Measurements from ENCODE around the gene MAPK12. TPM values are rescaled to one million over a fixed set of nuclear protein-coding genes. Genes with fewer than 3 reads are reported as not detected.

The MAPK12 gene
- total RNA-seq, 4 donors from 2014 or later: 10.1 to 18.4 (median 14.0) TPM

GRCh38 chr22:50242406-50242949 is 19.0 kb downstream of the MAPK12 start:
- Histone ChIP-seq H3K36me3 (peaks cover 0 to 50% of the 10 kb centered on the region in 2 donors), H3K27me3 (no peaks in the 10 kb centered on the region), H3K4me3 (peak overlapping the region; percentile 84 to 92), H3K4me1 (peaks cover 0 to 61% (median 30%) of the 10 kb centered on the region in 3 donors), H3K9me3 (no peaks in the 10 kb centered on the region), H3K27ac (peak overlapping the region in 1 of 4 donors; percentile 8)
- no peak for TF ChIP-seq POLR2A (IDR thresholded peaks at IDR 0.05)
- no peak for TF ChIP-seq POLR2AphosphoS5 (IDR thresholded peaks at IDR 0.05)
- no peak for TF ChIP-seq EP300 (IDR thresholded peaks at IDR 0.05)
- TF ChIP-seq CTCF (IDR thresholded peaks at IDR 0.05): no peak
- 50 to 55% methylated on average over 12 of the region's 14 CpGs for WGBS, 2 donors (ENCODE audit: low coverage in 1 of 2)
- no peak for ATAC-seq

- 83% methylated on average over 5 of the region's 9 CpGs; no CpG with 5 or more reads in 1 of the 2 donors for WGBS, 2 donors (ENCODE audit: low coverage in 1 of 2)
- ATAC-seq: no peak
Measured at GRCh38 chr22:50238755-50239154, 22.7 kb downstream of the MAPK12 start.

GRCh38 chr22:50236731-50237409 is 24.6 kb downstream of the MAPK12 start:
- ATAC-seq: no peak
- Histone ChIP-seq H3K4me1 (peaks cover 0 to 17% (median 7%) of the 10 kb centered on the region in 3 donors), H3K36me3 (peaks cover 0 to 72% of the 10 kb centered on the region in 2 donors), H3K27ac (no peak overlapping the region), H3K9me3 (no peaks in the 10 kb centered on the region), H3K4me3 (no peak overlapping the region), H3K27me3 (no peaks in the 10 kb centered on the region)
- WGBS, 2 donors (ENCODE audit: low coverage in 1 of 2): 94 to 100% methylated on average over 1 to 3 of the region's 11 CpGs
- no peak for TF ChIP-seq EP300 (IDR thresholded peaks at IDR 0.05)
- TF ChIP-seq CTCF (IDR thresholded peaks at IDR 0.05): peak in 1 of 4 experiments; percentile 12

More at GRCh38 chr22:50238755-50239154, 22.7 kb downstream of the MAPK12 start:
- Histone ChIP-seq H3K27me3 (no peaks in the 10 kb centered on the region), H3K4me3 (no peak overlapping the region), H3K9me3 (no peaks in the 10 kb centered on the region), H3K4me1 (peaks cover 0 to 35% (median 21%) of the 10 kb centered on the region in 3 donors), H3K36me3 (peaks cover 0 to 54% of the 10 kb centered on the region in 2 donors), H3K27ac (no peak overlapping the region)
- TF ChIP-seq POLR2AphosphoS5 (IDR thresholded peaks at IDR 0.05): no peak
- TF ChIP-seq EP300 (IDR thresholded peaks at IDR 0.05): no peak
- TF ChIP-seq POLR2A (IDR thresholded peaks at IDR 0.05): no peak
- TF ChIP-seq CTCF (IDR thresholded peaks at IDR 0.05): no peak

GRCh38 chr22:50233223-50233622 is 28.3 kb downstream of the MAPK12 start:
- Histone ChIP-seq H3K27me3 (no peaks in the 10 kb centered on the region), H3K4me1 (no peaks in the 10 kb centered on the region), H3K36me3 (peaks cover 0 to 81% of the 10 kb centered on the region in 2 donors), H3K27ac (no peak overlapping the region), H3K9me3 (no peaks in the 10 kb centered on the region), H3K4me3 (no peak overlapping the region)
- 83% methylated on average over 7 of the region's 18 CpGs; no CpG with 5 or more reads in 1 of the 2 donors for WGBS, 2 donors (ENCODE audit: low coverage in 1 of 2)
- no peak for TF ChIP-seq POLR2A (IDR thresholded peaks at IDR 0.05)
- no peak for TF ChIP-seq POLR2AphosphoS5 (IDR thresholded peaks at IDR 0.05)
- no peak for TF ChIP-seq CTCF (IDR thresholded peaks at IDR 0.05)
- TF ChIP-seq EP300 (IDR thresholded peaks at IDR 0.05): no peak
- no peak for ATAC-seq
